SK-N-SH treated with all-trans-retinoic acid at 6 μM for 48 hours (cell line): ENCODE results near the gene MPDZ.

Experiments
- RARB ChIP-seq: fragments of 250-450 bp; sonication (Bioruptor Pico); IDR thresholded peaks from 2 replicates; pipeline ENCODE4 v1.8.0; 2021; ENCODE audit warnings: mild to moderate bottlenecking, moderate library complexity
- ZFP30 ChIP-seq: fragments of 450-650 bp; formaldehyde crosslinking; IDR thresholded peaks from 2 replicates; pipeline ENCODE4 v1.5.0; 2022; ENCODE audit warnings: mild to moderate bottlenecking, moderate library complexity

- TF ChIP-seq ZFP30 (CRISPR knock-in tag), result no peak
- TF ChIP-seq RARB (CRISPR knock-in tag), result no peak
Measured at GRCh38 chr9:13270734-13271133, 8.8 kb downstream of the MPDZ start.
